ENCODE measurements around the gene PELI1.
A peak's percentile ranks its signal among the peaks of the same experiment; 100 is the strongest.

Gene PELI1

GRCh38 chr2:64145714-64146113 is 1.5 kb upstream of the PELI1 start:
- no peak overlapping the region for H3K4me3 ChIP-seq (ENCODE audit: low read length)
- H3K27me3 ChIP-seq (ENCODE audit: control insufficient read depth, insufficient read depth, low read length): no peaks in the 10 kb centered on the region
- no peaks in the 10 kb centered on the region for H3K9me3 ChIP-seq (ENCODE audit: control insufficient read depth, low read depth, low read length)
- no peak overlapping the region for H3K27ac ChIP-seq (ENCODE audit: low read length)
- H3K4me1 ChIP-seq (ENCODE audit: control insufficient read depth, low read depth, low read length): peaks cover 27% of the 10 kb centered on the region
- H3K36me3 ChIP-seq (ENCODE audit: control insufficient read depth, low read depth, low read length): no peaks in the 10 kb centered on the region
- no peak overlapping the region for H3K9ac ChIP-seq (ENCODE audit: low read length)

GRCh38 chr2:64145119-64145518 is 899 bp upstream of the PELI1 start:
- Histone ChIP-seq H3K4me3 (ENCODE audit: low read length) (no peak overlapping the region), H3K27ac (ENCODE audit: low read length) (peak overlapping the region; percentile 84), H3K9ac (ENCODE audit: low read length) (peak overlapping the region; percentile 57), H3K9me3 (ENCODE audit: control insufficient read depth, low read depth, low read length) (no peaks in the 10 kb centered on the region), H3K36me3 (ENCODE audit: control insufficient read depth, low read depth, low read length) (no peaks in the 10 kb centered on the region), H3K4me1 (ENCODE audit: control insufficient read depth, low read depth, low read length) (peaks cover 27% of the 10 kb centered on the region), H3K27me3 (ENCODE audit: control insufficient read depth, insufficient read depth, low read length) (no peaks in the 10 kb centered on the region)

GRCh38 chr2:64143169-64144056 is 807 bp downstream of the PELI1 start:
- Histone ChIP-seq H3K9ac (ENCODE audit: low read length) (peak overlapping the region; percentile 94), H3K4me1 (ENCODE audit: control insufficient read depth, low read depth, low read length) (peaks cover 30% of the 10 kb centered on the region), H3K27ac (ENCODE audit: low read length) (peak overlapping the region; percentile 57), H3K9me3 (ENCODE audit: control insufficient read depth, low read depth, low read length) (no peaks in the 10 kb centered on the region), H3K27me3 (ENCODE audit: control insufficient read depth, insufficient read depth, low read length) (no peaks in the 10 kb centered on the region), H3K36me3 (ENCODE audit: control insufficient read depth, low read depth, low read length) (no peaks in the 10 kb centered on the region), H3K4me3 (ENCODE audit: low read length) (peak overlapping the region; percentile 97)

GRCh38 chr2:64142741-64143168 is 1.5 kb downstream of the PELI1 start:
- no peaks in the 10 kb centered on the region for H3K36me3 ChIP-seq (ENCODE audit: control insufficient read depth, low read depth, low read length)
- H3K9ac ChIP-seq (ENCODE audit: low read length): peak overlapping the region; percentile 94
- peaks cover 30% of the 10 kb centered on the region for H3K4me1 ChIP-seq (ENCODE audit: control insufficient read depth, low read depth, low read length)
- no peak overlapping the region for H3K27ac ChIP-seq (ENCODE audit: low read length)
- H3K27me3 ChIP-seq (ENCODE audit: control insufficient read depth, insufficient read depth, low read length): no peaks in the 10 kb centered on the region
- H3K4me3 ChIP-seq (ENCODE audit: low read length): peak overlapping the region; percentile 97
- no peaks in the 10 kb centered on the region for H3K9me3 ChIP-seq (ENCODE audit: control insufficient read depth, low read depth, low read length)

GRCh38 chr2:64141674-64142405 is 2.4 kb downstream of the PELI1 start:
- Histone ChIP-seq H3K36me3 (ENCODE audit: control insufficient read depth, low read depth, low read length) (no peaks in the 10 kb centered on the region), H3K27me3 (ENCODE audit: control insufficient read depth, insufficient read depth, low read length) (no peaks in the 10 kb centered on the region), H3K27ac (ENCODE audit: low read length) (peak overlapping the region; percentile 22), H3K4me3 (ENCODE audit: low read length) (peak overlapping the region; percentile 97), H3K9me3 (ENCODE audit: control insufficient read depth, low read depth, low read length) (no peaks in the 10 kb centered on the region), H3K4me1 (ENCODE audit: control insufficient read depth, low read depth, low read length) (peaks cover 30% of the 10 kb centered on the region), H3K9ac (ENCODE audit: low read length) (peak overlapping the region; percentile 94)

GRCh38 chr2:64140665-64141200 is 3.5 kb downstream of the PELI1 start:
- Histone ChIP-seq H3K9ac (ENCODE audit: low read length) (no peak overlapping the region), H3K9me3 (ENCODE audit: control insufficient read depth, low read depth, low read length) (no peaks in the 10 kb centered on the region), H3K27ac (ENCODE audit: low read length) (no peak overlapping the region), H3K4me3 (ENCODE audit: low read length) (no peak overlapping the region), H3K36me3 (ENCODE audit: control insufficient read depth, low read depth, low read length) (no peaks in the 10 kb centered on the region), H3K27me3 (ENCODE audit: control insufficient read depth, insufficient read depth, low read length) (no peaks in the 10 kb centered on the region), H3K4me1 (ENCODE audit: control insufficient read depth, low read depth, low read length) (peaks cover 33% of the 10 kb centered on the region)

- no peaks in the 10 kb centered on the region for H3K27me3 ChIP-seq (ENCODE audit: control insufficient read depth, insufficient read depth, low read length)
- no peak overlapping the region for H3K27ac ChIP-seq (ENCODE audit: low read length)
- no peak overlapping the region for H3K4me3 ChIP-seq (ENCODE audit: low read length)
- no peak overlapping the region for H3K9ac ChIP-seq (ENCODE audit: low read length)
- peaks cover 32% of the 10 kb centered on the region for H3K4me1 ChIP-seq (ENCODE audit: control insufficient read depth, low read depth, low read length)
- H3K9me3 ChIP-seq (ENCODE audit: control insufficient read depth, low read depth, low read length): no peaks in the 10 kb centered on the region
- no peaks in the 10 kb centered on the region for H3K36me3 ChIP-seq (ENCODE audit: control insufficient read depth, low read depth, low read length)
These were observed 4.3 kb downstream of the PELI1 start for GRCh38 chr2:64139956-64140355.

- peaks cover 38% of the 10 kb centered on the region for H3K4me1 ChIP-seq (ENCODE audit: control insufficient read depth, low read depth, low read length)
- no peaks in the 10 kb centered on the region for H3K9me3 ChIP-seq (ENCODE audit: control insufficient read depth, low read depth, low read length)
- H3K27ac ChIP-seq (ENCODE audit: low read length): no peak overlapping the region
- H3K4me3 ChIP-seq (ENCODE audit: low read length): no peak overlapping the region
- H3K36me3 ChIP-seq (ENCODE audit: control insufficient read depth, low read depth, low read length): no peaks in the 10 kb centered on the region
- no peaks in the 10 kb centered on the region for H3K27me3 ChIP-seq (ENCODE audit: control insufficient read depth, insufficient read depth, low read length)
- H3K9ac ChIP-seq (ENCODE audit: low read length): no peak overlapping the region
These were observed 6.2 kb downstream of the PELI1 start for GRCh38 chr2:64137996-64138395.

- Histone ChIP-seq H3K9me3 (ENCODE audit: control insufficient read depth, low read depth, low read length) (no peaks in the 10 kb centered on the region), H3K9ac (ENCODE audit: low read length) (no peak overlapping the region), H3K27me3 (ENCODE audit: control insufficient read depth, insufficient read depth, low read length) (no peaks in the 10 kb centered on the region), H3K4me3 (ENCODE audit: low read length) (no peak overlapping the region), H3K4me1 (ENCODE audit: control insufficient read depth, low read depth, low read length) (peaks cover 39% of the 10 kb centered on the region), H3K27ac (ENCODE audit: low read length) (no peak overlapping the region), H3K36me3 (ENCODE audit: control insufficient read depth, low read depth, low read length) (no peaks in the 10 kb centered on the region)
These were observed 6.7 kb downstream of the PELI1 start for GRCh38 chr2:64137567-64137966.

GRCh38 chr2:64135421-64135820 is 8.8 kb downstream of the PELI1 start:
- H3K27ac ChIP-seq (ENCODE audit: low read length): no peak overlapping the region

GRCh38 chr2:64134813-64135212 is 9.4 kb downstream of the PELI1 start:
- no peaks in the 10 kb centered on the region for H3K9me3 ChIP-seq (ENCODE audit: control insufficient read depth, low read depth, low read length)
- no peak overlapping the region for H3K9ac ChIP-seq (ENCODE audit: low read length)
- no peaks in the 10 kb centered on the region for H3K36me3 ChIP-seq (ENCODE audit: control insufficient read depth, low read depth, low read length)
- no peak overlapping the region for H3K27ac ChIP-seq (ENCODE audit: low read length)
- H3K27me3 ChIP-seq (ENCODE audit: control insufficient read depth, insufficient read depth, low read length): no peaks in the 10 kb centered on the region
- H3K4me1 ChIP-seq (ENCODE audit: control insufficient read depth, low read depth, low read length): peaks cover 28% of the 10 kb centered on the region
- no peak overlapping the region for H3K4me3 ChIP-seq (ENCODE audit: low read length)

More at GRCh38 chr2:64135421-64135820, 8.8 kb downstream of the PELI1 start:
- Histone ChIP-seq H3K4me3 (ENCODE audit: low read length) (no peak overlapping the region), H3K36me3 (ENCODE audit: control insufficient read depth, low read depth, low read length) (no peaks in the 10 kb centered on the region), H3K4me1 (ENCODE audit: control insufficient read depth, low read depth, low read length) (peaks cover 26% of the 10 kb centered on the region), H3K27me3 (ENCODE audit: control insufficient read depth, insufficient read depth, low read length) (no peaks in the 10 kb centered on the region), H3K9me3 (ENCODE audit: control insufficient read depth, low read depth, low read length) (no peaks in the 10 kb centered on the region), H3K9ac (ENCODE audit: low read length) (no peak overlapping the region)
